ENCODE measurements around the gene PWWP2A. TPM values are rescaled to one million over a fixed set of nuclear protein-coding genes. Genes with fewer than 3 reads are reported as not detected.

Gene PWWP2A
- polyA plus RNA-seq, 1 experiment: 15.1 TPM

GRCh38 chr5:160060001-160060400, 59.2 kb downstream of the PWWP2A start:
- Histone ChIP-seq H3K27me3 (ENCODE audit: control insufficient read depth, insufficient read depth, low read length) (no peaks in the 10 kb centered on the region), H3K27ac (ENCODE audit: low read depth, low read length) (no peak overlapping the region), H3K9me3 (ENCODE audit: control insufficient read depth, insufficient read depth, low read length) (no peaks in the 10 kb centered on the region; the same call in 1 of the 2 replicates), H3K4me3 (ENCODE audit: low read depth, low read length) (no peak overlapping the region)
- no peak for TF ChIP-seq CTCF (IDR thresholded peaks at IDR 0.05; ENCODE audit: low read depth, low read length)
- ChIA-PET POLR2A (no interaction called here), CTCF (no interaction called here)
- DNase-seq (ENCODE audit: low read depth, low spot score): no peak

GRCh38 chr5:160057256-160057655, 62.0 kb downstream of the PWWP2A start:
- no peak for DNase-seq (ENCODE audit: low read depth, low spot score)
- POLR2A ChIA-PET: interaction anchor here (0.6 kb wide), 1 partner anchor 40 kb away, joined by 15 read pairs; no protein-coding TSS in a partner anchor
- Histone ChIP-seq H3K27ac (ENCODE audit: low read depth, low read length) (no peak overlapping the region), H3K27me3 (ENCODE audit: control insufficient read depth, insufficient read depth, low read length) (no peaks in the 10 kb centered on the region), H3K4me3 (ENCODE audit: low read depth, low read length) (no peak overlapping the region), H3K9me3 (ENCODE audit: control insufficient read depth, insufficient read depth, low read length) (no peaks in the 10 kb centered on the region; the same call in 1 of the 2 replicates)
- CTCF ChIA-PET: interaction anchor here (4.9 kb wide), 1 partner anchor 36 kb away, joined by 32 read pairs; no protein-coding TSS in a partner anchor
- no peak for TF ChIP-seq CTCF (IDR thresholded peaks at IDR 0.05; ENCODE audit: low read depth, low read length)

GRCh38 chr5:160054831-160055230, 64.4 kb downstream of the PWWP2A start:
- H3K27ac ChIP-seq (ENCODE audit: low read depth, low read length): no peak overlapping the region
- no peak for TF ChIP-seq CTCF (IDR thresholded peaks at IDR 0.05; ENCODE audit: low read depth, low read length)
- CTCF ChIA-PET: interaction anchor here (1.2 to 4.9 kb wide), 2 partner anchors 34 to 336 kb away, joined by 3 to 32 read pairs; no protein-coding TSS in a partner anchor
- no peaks in the 10 kb centered on the region; the same call in 1 of the 2 replicates for H3K9me3 ChIP-seq (ENCODE audit: control insufficient read depth, insufficient read depth, low read length)
- POLR2A ChIA-PET: no interaction called here
- DNase-seq (ENCODE audit: low read depth, low spot score): no peak
- H3K27me3 ChIP-seq (ENCODE audit: control insufficient read depth, insufficient read depth, low read length): no peaks in the 10 kb centered on the region
- H3K4me3 ChIP-seq (ENCODE audit: low read depth, low read length): no peak overlapping the region

- Histone ChIP-seq H3K4me3 (ENCODE audit: low read depth, low read length) (no peak overlapping the region), H3K27me3 (ENCODE audit: control insufficient read depth, insufficient read depth, low read length) (no peaks in the 10 kb centered on the region), H3K27ac (ENCODE audit: low read depth, low read length) (no peak overlapping the region), H3K9me3 (ENCODE audit: control insufficient read depth, insufficient read depth, low read length) (no peaks in the 10 kb centered on the region; the same call in 1 of the 2 replicates)
- DNase-seq (ENCODE audit: low read depth, low spot score): peak; percentile 8
- TF ChIP-seq CTCF (IDR thresholded peaks at IDR 0.05; ENCODE audit: low read depth, low read length): no peak
- POLR2A ChIA-PET: no interaction called here
- CTCF ChIA-PET: interaction anchor here (0.7 to 4.9 kb wide), 3 partner anchors 33 to 337 kb away, joined by 3 to 32 read pairs (median 3); no protein-coding TSS in a partner anchor
These were observed 65.2 kb downstream of the PWWP2A start for GRCh38 chr5:160054047-160054446.

- CTCF ChIA-PET: interaction anchor here (2.4 kb wide), 1 partner anchor 27 kb away, joined by 10 read pairs; no protein-coding TSS in a partner anchor
- DNase-seq (ENCODE audit: low read depth, low spot score): no peak
- no peak for TF ChIP-seq CTCF (IDR thresholded peaks at IDR 0.05; ENCODE audit: low read depth, low read length)
- Histone ChIP-seq H3K27ac (ENCODE audit: low read depth, low read length) (no peak overlapping the region), H3K4me3 (ENCODE audit: low read depth, low read length) (no peak overlapping the region), H3K27me3 (ENCODE audit: control insufficient read depth, insufficient read depth, low read length) (no peaks in the 10 kb centered on the region), H3K9me3 (ENCODE audit: control insufficient read depth, insufficient read depth, low read length) (no peaks in the 10 kb centered on the region)
- POLR2A ChIA-PET: no interaction called here
These were observed 70.2 kb downstream of the PWWP2A start for GRCh38 chr5:160049099-160049498.

Data from AG04450 (cell line).